Measurements from ENCODE around the gene DYNLRB1.
A peak's percentile ranks its signal among the peaks of the same experiment; 100 is the strongest.

DYNLRB1 gene

GRCh38 chr20:34534391-34535165 lies 18.4 kb downstream of the DYNLRB1 start:
- DNase-seq (ENCODE audit: low read depth), result no peak

- DNase-seq (ENCODE audit: low read depth), result no peak
These were observed 19.1 kb downstream of the DYNLRB1 start for GRCh38 chr20:34535301-34535840.

- DNase-seq (ENCODE audit: low read depth), result no peak
These were observed 19.6 kb downstream of the DYNLRB1 start for GRCh38 chr20:34535857-34536256.

- DNase-seq (ENCODE audit: low read depth), result peak; percentile 53
These were observed 20.7 kb downstream of the DYNLRB1 start for GRCh38 chr20:34536798-34537394.

GRCh38 chr20:34537651-34538050 lies 21.4 kb downstream of the DYNLRB1 start:
- DNase-seq (ENCODE audit: low read depth), result no peak

- DNase-seq (ENCODE audit: low read depth), result peak; percentile 63
These were observed 22.5 kb downstream of the DYNLRB1 start for GRCh38 chr20:34538671-34539123.

- no peak for DNase-seq (ENCODE audit: low read depth)
These were observed 23.5 kb downstream of the DYNLRB1 start for GRCh38 chr20:34539756-34540155.

GRCh38 chr20:34540596-34541263 lies 24.5 kb downstream of the DYNLRB1 start:
- DNase-seq (ENCODE audit: low read depth), result no peak

- DNase-seq (ENCODE audit: low read depth), result no peak
These were observed 25.2 kb downstream of the DYNLRB1 start for GRCh38 chr20:34541264-34541901.

- DNase-seq (ENCODE audit: low read depth), result no peak
These were observed 25.7 kb downstream of the DYNLRB1 start for GRCh38 chr20:34541917-34542316.

GRCh38 chr20:34542439-34542838 lies 26.2 kb downstream of the DYNLRB1 start:
- DNase-seq (ENCODE audit: low read depth), result no peak

GRCh38 chr20:34543463-34544056 lies 27.3 kb downstream of the DYNLRB1 start:
- no peak for DNase-seq (ENCODE audit: low read depth)

GRCh38 chr20:34544109-34544796 lies 28.0 kb downstream of the DYNLRB1 start:
- DNase-seq (ENCODE audit: low read depth), result no peak

GRCh38 chr20:34546751-34547181 lies 30.5 kb downstream of the DYNLRB1 start:
- no peak for DNase-seq (ENCODE audit: low read depth)

GRCh38 chr20:34547844-34548613 lies 31.8 kb downstream of the DYNLRB1 start:
- DNase-seq (ENCODE audit: low read depth), result no peak

GRCh38 chr20:34549291-34549928 lies 33.2 kb downstream of the DYNLRB1 start:
- peak; percentile 34 for DNase-seq (ENCODE audit: low read depth)

- DNase-seq (ENCODE audit: low read depth), result no peak
These were observed 33.7 kb downstream of the DYNLRB1 start for GRCh38 chr20:34549929-34550305.

- no peak for DNase-seq (ENCODE audit: low read depth)
These were observed 36.3 kb downstream of the DYNLRB1 start for GRCh38 chr20:34552569-34552968.

GRCh38 chr20:34553366-34553867 lies 37.2 kb downstream of the DYNLRB1 start:
- DNase-seq (ENCODE audit: low read depth), result no peak

- no peak for DNase-seq (ENCODE audit: low read depth)
These were observed 41.7 kb downstream of the DYNLRB1 start for GRCh38 chr20:34557936-34558319.
